COR-L47 (cell line): ENCODE measurements around the gene STYXL2.

Experiments used
- DNase-seq: peaks from one replicate; lab custom pipeline; 2025; lab: John Stamatoyannopoulos, UW

Gene STYXL2

DNA sequence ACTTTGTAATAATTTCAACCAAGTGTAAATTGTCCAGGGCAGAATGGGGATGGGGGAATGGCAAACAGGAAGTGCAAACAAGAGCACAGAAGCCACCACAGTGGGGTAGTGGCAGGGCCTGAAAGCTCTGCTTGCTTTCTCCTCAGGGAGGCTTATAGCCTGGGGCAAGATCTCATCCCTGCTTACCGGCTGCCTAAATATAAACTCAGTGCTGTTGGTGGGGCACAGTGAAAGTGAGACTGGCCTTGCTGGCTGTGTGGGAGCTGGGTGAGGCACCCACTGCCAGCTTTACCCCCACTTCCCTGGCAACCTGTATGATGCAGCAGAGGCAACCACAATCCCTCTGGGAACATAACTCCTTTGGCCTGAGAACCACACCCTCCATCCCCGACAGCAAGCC lies 15.2 kb downstream of the STYXL2 start:
- peak; percentile 86 for DNase-seq

DNA sequence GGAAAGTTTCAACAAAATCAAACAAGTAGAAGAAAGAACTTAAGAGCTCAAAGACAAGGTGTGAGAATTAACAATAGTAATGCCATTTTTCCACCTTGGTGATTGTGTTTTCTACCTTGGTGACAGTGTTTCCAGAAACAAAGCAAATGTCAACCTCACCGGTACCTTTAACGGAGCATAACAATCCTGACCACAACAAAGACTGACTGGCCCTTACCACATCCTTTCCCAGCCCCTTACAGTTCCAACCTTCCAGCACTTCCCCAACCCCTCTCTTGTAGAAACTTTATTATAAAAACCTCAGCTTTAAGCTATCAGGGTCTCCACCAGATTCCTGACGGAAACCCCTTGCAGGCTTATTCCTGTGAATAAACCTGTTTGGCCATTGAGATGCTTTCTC lies 16.7 kb downstream of the STYXL2 start:
- no peak for DNase-seq

DNA sequence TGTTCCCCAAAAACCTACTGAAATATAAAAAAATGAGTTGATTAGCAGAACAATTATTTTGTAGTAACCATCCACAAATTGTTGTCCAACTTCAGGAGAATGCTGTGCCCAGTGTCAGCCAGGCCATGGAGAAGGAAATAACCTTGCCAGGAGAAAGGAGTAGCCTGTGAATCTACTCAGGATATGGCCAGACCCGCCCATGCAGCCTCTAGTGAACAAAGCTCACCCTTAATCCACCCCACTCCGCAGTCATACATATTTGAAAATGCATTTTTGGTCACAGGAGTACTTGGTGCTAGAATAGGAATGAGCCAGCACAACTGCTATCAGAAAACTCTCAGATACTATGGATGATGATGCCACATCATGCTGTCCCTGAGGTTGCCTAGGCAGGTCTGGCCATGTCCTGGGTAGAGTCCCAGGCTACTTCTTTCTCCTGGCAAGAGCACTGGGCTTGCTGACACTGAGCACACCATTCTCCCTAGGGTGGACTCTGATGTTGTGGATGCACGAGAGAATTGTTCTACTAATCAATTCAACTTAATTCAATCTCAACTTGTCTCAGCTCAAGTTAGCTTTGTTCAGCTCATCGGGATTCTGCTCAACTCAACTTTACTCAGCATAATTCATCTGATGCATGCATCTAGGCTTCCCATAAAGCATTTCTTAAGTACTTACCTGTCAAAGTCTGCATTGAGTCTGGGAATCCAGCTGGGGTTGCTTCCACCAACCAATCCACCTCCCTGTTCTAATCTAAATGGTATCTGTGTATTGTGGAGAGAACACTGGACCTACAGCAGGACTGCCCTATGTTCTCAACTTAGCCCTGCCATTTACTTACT lies 18.2 kb downstream of the STYXL2 start:
- no peak for DNase-seq

DNA sequence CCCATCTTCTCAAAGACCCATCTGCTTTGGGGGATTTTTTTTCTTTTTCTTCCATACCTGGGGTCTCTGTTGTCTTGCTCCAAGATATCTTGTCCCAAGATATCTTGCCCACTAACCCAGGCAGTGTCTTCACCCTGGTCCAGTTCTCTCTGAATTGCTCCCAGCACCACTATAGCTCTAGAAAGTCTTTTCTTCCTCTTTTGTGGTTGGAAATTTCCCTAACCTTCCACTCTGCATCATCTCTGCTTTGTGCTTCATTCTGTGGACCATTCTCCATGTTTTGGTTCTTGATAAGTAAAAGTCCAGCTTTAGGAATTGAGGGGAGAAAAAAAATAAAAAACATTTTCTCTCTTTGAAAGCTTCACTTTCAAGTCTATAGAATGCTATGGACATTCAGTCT lies 20.9 kb downstream of the STYXL2 start:
- no peak for DNase-seq

DNA sequence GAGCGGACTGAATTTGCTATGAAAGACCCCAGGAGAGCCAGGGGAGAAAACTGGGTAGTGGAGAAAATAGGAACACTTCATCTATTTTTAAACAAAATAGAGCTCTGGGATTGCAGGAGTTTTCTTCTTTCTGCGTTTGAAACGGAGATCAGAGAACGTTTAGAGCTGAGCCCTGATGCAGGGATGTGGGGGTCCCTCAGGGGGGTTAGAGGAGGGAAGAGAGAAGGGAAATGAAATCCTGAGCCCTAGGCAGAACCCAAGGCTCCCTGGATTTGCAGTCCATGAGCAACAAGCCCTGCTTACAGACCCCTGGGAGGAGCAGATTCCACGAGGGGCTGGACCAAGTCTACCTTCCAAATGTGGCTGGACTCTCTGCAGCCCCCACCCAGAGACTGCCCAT lies 21.8 kb downstream of the STYXL2 start:
- no peak for DNase-seq

DNA sequence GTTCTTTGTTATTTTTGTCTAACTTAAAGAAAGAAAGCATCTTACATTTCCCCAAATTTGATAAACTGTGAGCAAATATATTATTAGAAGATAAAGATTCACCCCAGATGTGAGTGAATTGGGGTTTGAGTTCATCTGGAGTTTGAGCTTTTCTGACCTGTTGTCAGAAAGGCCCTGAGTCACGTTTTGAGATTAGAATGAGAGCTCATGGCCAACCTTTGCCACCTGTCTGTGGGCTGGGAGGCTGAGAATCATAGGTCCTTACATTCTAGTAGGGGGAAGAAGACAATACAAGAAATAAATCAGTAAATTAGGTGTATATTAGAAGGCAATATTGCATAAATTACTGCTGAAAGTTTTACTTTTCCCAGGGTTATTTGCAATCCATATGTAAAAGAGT lies 22.3 kb downstream of the STYXL2 start:
- DNase-seq: no peak

DNA sequence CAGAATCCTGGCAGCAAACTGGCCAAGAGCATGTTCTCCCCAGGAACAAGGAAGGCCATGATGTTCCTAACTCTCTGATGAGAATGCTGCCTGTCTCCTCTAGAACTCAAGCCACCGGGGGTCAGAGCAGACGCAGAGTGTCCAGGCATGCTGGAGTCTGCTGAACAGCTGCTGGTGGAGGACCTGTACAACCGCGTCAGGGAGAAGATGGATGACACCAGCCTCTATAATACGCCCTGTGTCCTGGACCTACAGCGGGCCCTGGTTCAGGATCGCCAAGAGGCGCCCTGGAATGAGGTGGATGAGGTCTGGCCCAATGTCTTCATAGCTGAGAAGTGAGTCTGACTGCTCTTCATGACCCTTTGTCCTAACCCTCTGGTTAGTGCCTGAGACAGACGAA lies 23.4 kb downstream of the STYXL2 start:
- DNase-seq: no peak

DNA sequence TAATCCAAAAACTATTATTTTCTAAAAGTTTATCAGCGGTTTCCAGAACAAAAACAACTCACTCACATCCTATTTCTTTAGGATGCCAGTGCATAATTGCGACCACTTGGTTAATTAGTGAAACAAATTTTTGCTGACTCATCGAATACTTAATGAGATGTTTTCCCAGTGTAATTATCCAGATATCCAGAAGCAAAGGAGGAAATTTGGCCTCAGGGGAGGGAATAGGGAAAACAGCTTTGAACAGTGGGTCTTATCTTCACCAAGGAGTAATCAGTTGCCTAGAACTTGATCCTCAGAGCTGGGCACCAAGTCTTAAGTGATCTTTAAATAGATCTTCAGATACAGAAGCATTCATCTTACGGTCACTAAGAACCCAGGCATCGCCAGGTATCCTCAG lies 24.3 kb downstream of the STYXL2 start:
- no peak for DNase-seq

DNA sequence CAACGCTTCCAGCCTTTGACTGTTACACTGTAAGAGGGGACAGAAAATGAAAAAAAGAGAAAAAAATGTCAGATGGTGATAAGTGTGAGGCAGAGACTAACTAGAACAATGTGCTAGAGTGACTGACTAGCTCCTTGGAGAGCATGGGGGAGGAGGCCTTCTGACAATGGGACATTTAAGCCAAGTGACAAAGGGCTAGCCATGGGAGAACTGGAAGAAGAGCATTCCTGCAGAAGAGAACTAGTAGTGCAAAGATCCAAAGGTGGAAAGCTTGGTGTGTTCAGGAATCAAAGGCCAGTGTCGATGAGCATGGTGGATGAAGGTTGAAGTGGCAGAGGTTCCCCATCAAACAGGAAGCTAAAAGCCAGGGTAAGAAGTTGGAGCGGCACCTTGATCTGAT lies 25.8 kb downstream of the STYXL2 start:
- DNase-seq: no peak

DNA sequence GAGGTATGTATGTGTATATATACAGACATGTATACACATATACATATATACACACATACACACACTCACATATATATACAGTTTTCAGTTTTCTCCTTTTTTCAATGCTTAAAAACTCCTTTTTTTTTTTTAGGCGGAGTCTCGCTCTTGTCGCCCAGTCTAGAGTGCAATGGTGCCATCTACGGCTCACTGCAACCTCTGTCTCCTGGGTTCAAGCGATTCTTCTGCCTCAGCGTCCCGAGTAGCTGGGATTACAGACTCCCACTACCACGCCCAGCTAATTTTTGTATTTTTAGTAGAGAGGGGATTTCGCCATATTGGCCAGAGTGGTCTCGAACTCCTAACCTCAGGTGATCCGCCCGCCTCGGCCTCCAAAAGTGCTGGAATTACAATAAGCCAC lies 27.0 kb downstream of the STYXL2 start:
- DNase-seq: no peak

DNA sequence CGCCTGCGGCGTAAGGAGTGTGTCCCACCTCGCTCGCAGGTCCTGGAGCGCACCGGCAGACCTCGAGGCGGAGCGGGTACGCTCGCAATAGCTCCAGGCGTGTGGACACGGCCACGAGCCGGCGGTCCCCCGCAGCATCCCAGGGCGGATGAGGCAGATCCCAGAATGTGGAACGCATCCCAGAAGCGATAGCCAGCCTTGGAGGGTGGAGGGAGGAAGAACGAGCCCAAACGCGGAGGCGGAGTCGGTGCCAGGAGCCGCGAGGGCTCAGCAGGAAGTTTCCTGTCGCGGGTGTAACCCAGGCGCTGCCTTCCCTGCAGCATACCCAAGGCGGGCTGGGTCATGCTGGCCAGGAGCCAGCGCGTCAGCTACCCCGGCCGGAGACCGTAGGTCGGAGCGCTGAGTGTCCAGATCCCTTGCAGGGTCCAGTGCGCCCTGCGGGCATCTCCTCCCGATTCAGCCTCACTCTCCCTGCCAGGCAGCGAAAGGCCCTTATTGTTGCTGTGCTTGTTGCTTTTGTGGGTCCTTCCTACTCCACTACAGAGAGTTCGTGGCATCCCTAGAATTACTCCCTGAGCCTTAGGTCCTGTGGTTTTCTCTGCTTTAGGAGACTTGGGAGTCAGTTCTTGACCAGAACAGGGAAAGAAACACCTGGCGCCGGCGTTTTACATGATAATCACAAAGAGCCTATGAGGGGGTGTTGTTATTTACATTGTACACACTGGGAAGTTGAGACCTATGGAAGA lies 27.7 kb downstream of the STYXL2 start:
- peak; percentile 72 for DNase-seq

DNA sequence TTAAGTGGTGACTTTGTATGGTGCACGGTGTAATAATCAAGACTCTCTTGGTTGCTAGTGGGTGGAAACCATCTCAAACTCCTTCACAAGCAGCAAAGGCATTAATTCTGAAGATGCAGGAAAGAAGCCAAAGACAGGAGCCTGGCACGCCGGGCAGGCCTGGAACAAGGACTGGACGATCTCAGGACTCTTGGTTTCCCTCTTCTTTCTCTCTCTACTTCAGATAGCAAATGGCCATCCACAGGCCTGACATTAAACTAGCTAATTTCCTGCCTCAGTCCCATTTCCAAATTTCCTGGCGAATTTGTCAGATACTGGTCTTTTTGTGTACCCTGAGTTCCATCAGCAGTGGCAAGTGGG lies 28.2 kb downstream of the STYXL2 start:
- DNase-seq: no peak

DNA sequence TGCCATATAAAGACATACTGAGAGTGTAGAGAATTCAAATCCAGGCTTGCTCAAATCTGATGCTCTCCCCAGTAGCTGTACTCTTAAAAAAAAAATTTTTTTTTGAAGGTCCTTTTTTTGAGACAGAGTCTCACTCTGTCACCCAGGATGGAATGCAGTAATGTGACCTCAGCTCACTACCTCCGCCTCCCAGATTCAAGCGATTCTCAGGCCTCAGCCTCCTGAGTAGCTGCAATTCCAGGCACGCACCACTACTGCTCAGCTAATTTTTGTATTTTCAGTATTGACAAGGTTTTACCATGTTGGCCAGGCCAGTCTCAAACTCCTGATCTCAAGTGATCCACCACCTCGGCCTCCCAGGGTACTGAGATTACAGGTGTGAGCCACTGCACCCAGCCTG lies 28.7 kb downstream of the STYXL2 start:
- no peak for DNase-seq

DNA sequence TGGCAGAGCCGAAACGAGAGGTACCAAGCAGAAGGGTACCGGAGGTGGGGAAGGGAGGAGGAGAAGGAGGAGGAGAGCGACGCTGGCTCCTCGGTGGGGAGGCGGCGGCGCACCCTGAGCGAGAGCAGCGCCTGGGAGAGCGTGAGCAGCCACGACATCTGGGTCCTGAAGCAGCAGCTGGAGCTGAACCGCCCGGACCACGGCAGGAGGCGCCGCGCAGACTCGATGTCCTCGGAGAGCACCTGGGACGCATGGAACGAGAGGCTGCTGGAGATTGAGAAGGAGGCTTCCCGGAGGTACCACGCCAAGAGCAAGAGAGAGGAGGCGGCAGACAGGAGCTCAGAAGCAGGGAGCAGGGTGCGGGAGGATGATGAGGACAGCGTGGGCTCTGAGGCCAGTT lies 32.4 kb downstream of the STYXL2 start:
- DNase-seq: no peak

DNA sequence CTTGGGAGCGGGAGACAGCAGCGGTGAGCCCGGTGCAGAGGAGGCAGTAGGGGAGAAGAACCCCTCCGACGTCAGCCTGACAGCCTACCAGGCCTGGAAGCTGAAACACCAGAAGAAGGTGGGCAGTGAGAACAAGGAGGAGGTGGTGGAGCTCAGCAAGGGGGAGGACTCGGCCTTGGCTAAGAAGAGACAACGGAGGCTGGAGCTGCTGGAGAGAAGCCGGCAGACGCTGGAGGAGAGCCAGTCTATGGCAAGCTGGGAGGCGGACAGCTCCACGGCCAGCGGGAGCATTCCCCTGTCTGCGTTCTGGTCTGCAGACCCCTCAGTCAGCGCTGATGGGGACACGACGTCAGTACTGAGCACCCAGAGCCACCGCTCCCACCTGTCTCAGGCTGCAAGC lies 32.9 kb downstream of the STYXL2 start:
- no peak for DNase-seq

DNA sequence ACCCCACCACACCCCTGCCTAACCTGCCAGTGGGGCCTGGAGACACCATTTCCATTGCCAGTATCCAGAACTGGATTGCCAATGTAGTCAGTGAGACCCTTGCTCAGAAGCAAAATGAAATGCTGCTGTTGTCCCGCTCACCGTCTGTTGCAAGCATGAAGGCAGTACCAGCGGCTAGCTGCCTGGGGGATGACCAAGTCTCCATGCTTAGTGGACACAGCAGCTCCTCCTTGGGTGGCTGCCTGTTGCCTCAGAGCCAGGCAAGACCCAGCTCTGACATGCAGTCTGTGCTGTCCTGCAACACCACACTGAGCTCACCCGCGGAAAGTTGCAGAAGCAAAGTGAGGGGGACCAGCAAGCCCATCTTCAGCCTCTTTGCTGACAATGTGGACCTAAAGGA lies 33.4 kb downstream of the STYXL2 start:
- no peak for DNase-seq

DNA sequence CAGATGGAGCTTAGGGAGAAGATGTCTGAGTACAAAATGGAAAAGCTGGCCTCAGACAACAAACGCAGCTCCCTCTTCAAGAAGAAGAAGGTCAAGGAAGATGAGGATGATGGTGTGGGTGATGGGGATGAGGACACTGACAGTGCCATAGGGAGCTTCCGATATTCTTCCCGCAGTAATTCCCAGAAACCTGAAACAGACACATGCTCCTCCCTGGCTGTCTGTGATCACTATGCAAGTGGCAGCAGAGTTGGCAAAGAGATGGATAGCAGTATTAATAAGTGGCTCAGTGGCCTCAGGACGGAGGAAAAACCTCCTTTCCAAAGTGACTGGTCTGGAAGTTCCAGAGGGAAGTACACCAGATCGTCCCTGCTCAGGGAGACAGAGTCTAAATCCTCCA lies 33.8 kb downstream of the STYXL2 start:
- DNase-seq: no peak

DNA sequence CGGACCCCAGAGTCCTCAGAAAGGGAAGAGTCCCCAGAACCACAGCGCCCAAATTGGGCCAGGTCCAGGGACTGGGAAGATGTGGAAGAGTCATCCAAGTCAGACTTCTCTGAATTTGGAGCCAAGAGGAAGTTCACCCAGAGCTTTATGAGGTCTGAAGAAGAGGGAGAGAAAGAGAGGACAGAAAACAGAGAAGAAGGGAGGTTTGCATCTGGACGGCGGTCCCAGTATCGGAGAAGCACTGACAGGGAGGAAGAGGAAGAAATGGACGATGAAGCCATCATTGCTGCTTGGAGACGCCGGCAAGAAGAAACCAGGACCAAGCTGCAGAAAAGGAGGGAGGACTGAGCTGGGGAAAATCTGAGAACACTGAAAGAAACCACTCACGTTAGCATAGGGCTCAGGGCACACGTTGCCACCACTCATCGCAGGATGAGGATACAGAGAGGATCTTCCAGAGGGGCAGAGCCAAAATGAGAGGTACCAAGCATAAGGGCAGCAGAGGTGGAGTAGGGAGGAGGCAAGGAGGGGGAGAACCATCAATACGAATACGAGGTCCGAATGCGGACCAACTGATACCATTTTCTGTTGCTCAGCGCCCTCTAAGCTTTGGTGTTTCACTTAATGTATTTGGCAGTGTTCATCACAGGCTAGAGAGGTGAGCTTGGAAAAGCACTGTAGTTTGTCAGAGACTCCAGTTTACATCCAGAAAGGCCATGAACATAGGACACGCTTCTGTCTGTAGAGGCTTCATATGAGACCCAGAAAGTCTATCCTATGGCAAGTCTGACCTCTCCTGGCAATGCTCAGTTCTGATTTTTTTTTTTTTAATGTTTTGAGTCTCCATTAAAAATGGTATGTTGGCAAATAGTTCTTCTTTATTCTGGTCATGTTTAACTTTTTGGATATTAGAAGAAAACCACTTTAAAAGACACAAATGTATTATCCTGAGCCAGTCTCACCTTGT lies 34.7 kb downstream of the STYXL2 start:
- DNase-seq: peak; percentile 9

DNA sequence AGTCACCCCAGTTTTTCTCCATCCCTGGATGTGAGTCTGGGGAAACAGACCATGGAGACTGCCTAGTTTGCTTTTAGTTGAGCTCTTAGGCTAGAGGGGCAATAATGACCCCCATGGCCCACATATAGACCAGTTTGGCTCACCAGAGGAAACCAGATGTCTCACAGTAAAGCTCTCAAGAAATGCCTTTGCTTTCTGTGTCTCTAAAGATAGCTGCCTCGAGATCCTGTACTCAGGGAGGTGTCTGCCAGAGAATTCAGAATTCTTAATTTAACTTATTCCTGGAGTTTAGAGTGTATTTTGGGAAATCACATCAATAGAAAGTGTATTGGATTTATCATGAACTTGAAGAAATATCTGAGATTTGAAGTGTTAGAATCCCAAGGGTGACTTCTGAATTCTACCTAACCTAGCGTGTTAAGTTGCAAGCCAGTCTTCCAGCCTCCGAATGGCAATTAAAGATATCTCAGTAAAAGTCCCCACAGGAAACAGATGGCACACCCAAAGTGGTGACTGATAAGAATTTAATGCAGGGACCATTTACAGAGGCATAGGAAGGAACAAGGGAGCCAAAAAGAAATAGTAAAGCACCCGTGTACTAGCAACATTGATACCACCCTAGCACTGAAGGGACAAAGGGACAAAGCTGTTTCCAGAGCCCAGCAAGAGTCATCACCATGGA lies 37.1 kb downstream of the STYXL2 start:
- no peak for DNase-seq

DNA sequence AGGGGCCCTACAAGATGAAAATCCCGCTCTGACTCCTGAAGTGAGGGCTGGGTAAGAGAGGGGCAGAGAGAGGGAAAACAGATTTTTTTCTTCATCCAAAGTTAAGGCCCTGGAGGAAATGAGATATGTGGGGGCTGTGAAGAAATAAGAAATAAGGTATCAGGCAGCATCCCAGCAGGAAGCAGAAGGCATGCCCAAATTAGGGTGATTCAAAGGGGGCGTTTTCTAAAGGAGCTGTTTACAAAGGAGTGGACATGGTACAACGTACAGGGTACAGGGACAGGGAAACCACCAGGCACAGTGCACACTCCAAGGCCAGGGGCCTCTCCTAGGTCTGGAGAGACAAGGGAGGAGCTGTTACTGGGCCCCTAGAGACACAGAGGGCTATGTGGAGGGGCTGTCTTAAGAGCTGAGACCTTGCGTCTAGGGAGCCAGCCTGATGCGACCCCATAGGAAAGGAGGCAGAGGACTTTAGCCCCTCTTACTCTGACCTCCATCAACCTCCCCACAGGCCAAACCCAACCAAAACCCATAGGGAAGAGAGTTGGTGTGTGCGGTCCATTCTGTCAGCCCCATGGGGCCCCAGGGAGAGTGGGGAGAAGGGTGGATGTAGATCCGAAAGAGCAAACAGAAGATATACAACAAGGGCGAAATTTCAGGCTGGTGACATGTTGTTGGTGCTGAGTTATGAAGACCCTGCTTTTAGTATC lies 38.6 kb downstream of the STYXL2 start:
- DNase-seq: no peak

DNA sequence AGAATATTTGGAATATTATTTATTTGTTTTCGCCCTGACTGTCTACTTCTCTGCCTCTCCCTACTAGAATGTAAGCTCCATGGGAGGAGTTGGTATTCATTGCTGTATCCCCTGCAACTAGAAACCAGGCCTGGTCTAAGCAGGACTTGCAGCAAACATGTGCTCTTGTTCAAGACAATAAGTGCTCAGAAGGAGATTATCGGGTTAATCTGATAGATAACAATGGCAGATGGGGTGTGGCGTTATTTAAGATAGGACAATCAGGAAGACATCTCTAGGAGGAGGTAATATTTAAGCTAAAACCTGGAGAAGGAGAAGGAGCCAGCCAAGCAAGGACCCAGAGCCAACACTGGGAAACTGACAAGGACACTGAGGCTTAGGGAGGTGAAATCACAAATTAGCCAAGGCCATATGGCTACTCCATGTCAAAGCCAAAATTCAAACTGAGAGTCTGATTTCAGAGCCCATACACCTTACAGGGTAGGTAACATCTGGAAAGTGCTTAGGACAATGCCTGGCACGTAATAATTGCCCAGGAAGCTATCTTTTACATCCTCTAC lies 41.5 kb downstream of the STYXL2 start:
- DNase-seq: no peak
